MM.1S (cell line): ENCODE measurements around the gene ST8SIA2.

ENCODE experiments used
- DNase-seq: peaks from one replicate; pipeline ENCODE4 v3.0.0-alpha.2; 2015
- H2AFZ ChIP-seq: fragments of 300-600 bp; sonication (generic); 2 replicates; pipeline ENCODE4 v1.6.0; 2016; ENCODE audit warnings: antibody characterized with exemption, low read length
- H3F3A ChIP-seq: fragments of 300-600 bp; sonication (generic); 2 replicates; pipeline ENCODE4 v1.6.1; 2016; ENCODE audit warnings: mild to moderate bottlenecking, antibody characterized with exemption, low read length, moderate library complexity, mixed read lengths; ENCODE audit not compliant: insufficient read depth
- H3K27ac ChIP-seq: fragments of 300-600 bp; sonication (generic); 2 replicates; pipeline ENCODE4 v1.5.1; 2016; ENCODE audit warnings: mild to moderate bottlenecking, low read length
- H3K27me3 ChIP-seq: fragments of 300-600 bp; sonication (generic); replicated peaks from 2 replicates; pipeline ENCODE4 v1.6.0; 2016; ENCODE audit warnings: low read length; ENCODE audit not compliant: insufficient read depth
- H3K36me3 ChIP-seq: fragments of 300-600 bp; sonication (generic); replicated peaks from 2 replicates; pipeline ENCODE4 v1.6.1; 2016; ENCODE audit warnings: mild to moderate bottlenecking, low read length, mixed read lengths; ENCODE audit not compliant: insufficient read depth
- H3K4me1 ChIP-seq: fragments of 300-600 bp; sonication (generic); 2 replicates; pipeline ENCODE4 v1.6.1; 2016; ENCODE audit warnings: low read length, mixed read lengths
- H3K4me2 ChIP-seq: fragments of 300-600 bp; sonication (generic); 2 replicates; pipeline ENCODE4 v1.6.0; 2016; ENCODE audit warnings: low read depth, low read length
- H3K4me3 ChIP-seq: fragments of 300-600 bp; sonication (generic); 2 replicates; pipeline ENCODE4 v1.5.1; 2016; ENCODE audit warnings: low read length, mixed read lengths
- H3K79me2 ChIP-seq: fragments of 300-600 bp; sonication (generic); 2 replicates; pipeline ENCODE4 v1.6.1; 2016; ENCODE audit warnings: mixed run types, low read length, mixed read lengths
- H3K9ac ChIP-seq: fragments of 300-600 bp; sonication (generic); 2 replicates; pipeline ENCODE4 v1.6.1; 2016; ENCODE audit warnings: low read length, mixed read lengths
- H3K9me2 ChIP-seq: fragments of 300-600 bp; sonication (generic); replicated peaks from 2 replicates; pipeline ENCODE4 v1.6.1; 2016; ENCODE audit warnings: mild to moderate bottlenecking, low read length, mixed read lengths; ENCODE audit not compliant: insufficient read depth
- H3K9me3 ChIP-seq: fragments of 300-600 bp; sonication (generic); replicated peaks from 2 replicates; pipeline ENCODE4 v1.6.1; 2016; ENCODE audit warnings: mild to moderate bottlenecking, low read length, mixed read lengths; ENCODE audit not compliant: insufficient read depth
- H4K20me1 ChIP-seq: fragments of 300-600 bp; sonication (generic); 2 replicates; pipeline ENCODE4 v1.6.1; 2016; ENCODE audit warnings: mild to moderate bottlenecking, low read length, moderate library complexity, mixed read lengths; ENCODE audit not compliant: insufficient read depth
- CTCF ChIP-seq: fragments of 300-600 bp; sonication (generic); IDR thresholded peaks from 2 replicates; pipeline ENCODE4 v1.5.1; 2016; ENCODE audit warnings: antibody characterized with exemption, low read length, mixed read lengths
- EZH2 ChIP-seq: fragments of 300-600 bp; sonication (generic); optimal IDR thresholded peaks from 2 replicates; pipeline ENCODE3; 2017; ENCODE audit warnings: low read depth, mild to moderate bottlenecking, antibody characterized with exemption, low read length, mixed read lengths
- EZH2phosphoT487 ChIP-seq: fragments of 300-600 bp; sonication (generic); IDR thresholded peaks from 2 replicates; pipeline ENCODE4 v1.6.1; 2018; ENCODE audit warnings: antibody characterized with exemption, low read length

ST8SIA2 gene

DNA sequence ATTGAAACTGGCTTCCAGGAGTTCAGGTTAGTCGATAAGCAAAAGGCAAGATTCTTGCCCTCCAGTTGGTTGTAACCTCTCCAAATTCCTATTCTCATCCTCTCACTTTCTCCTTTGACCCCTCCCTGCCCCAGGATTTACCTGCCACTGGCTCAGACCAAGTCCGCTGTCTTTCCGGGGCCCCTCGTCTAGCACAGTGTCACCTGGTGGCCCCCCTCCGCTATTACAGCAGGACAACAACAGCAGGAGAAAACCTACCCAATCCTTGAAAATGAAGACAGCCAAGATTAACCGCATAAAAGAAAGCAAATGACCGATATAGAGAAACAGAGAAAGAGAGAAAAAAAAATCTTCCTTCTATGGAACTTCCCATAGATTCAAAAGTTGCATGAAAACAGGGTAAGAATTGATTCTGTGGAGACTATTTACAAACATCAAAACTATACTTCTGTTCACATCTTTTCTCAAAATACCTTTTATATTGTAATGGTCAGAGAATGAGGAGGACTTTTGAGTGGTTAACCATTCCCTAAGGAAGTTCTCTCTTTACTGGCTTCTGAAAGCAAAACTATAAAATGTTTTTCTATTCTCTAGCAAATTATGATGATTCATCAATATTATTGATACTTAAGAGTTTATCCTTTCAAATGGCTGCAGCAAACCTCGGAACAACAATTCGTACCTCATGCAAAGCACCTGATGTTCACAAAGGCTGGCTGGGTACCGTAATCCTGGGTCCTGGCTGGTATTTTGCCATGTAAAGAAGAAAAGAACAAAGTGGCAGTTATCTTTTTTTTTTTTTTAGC is 10.0 kb upstream of the ST8SIA2 start:
- Histone ChIP-seq H3K9ac (no peak overlapping the region), H3K9me2 (no peaks in the 10 kb centered on the region)
- TF ChIP-seq CTCF = peak; percentile 92
- no peak for TF ChIP-seq EZH2

DNA sequence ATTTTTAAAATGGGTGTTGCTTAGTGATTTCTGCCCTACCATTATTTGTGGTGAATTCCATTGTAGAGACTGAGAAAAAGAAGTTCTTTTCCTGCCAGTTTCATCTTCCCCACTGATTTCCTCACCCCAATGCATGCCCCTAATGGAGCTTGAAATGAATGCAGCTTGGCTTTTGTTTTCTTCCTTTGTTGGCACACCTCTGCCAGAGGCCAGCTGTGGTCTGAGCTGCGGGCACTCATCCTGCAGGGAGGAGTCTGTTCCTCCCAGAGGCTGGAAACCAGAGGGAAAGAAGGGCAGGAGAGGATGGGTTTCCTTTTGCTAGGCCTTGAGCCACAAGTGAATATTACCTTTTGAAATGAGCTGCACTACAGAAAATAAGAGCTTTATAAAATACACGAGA is 9.3 kb upstream of the ST8SIA2 start:
- Histone ChIP-seq H3K27me3 (no peaks in the 10 kb centered on the region), H3K9ac (no peak overlapping the region), H3F3A (no peaks in the 10 kb centered on the region), H3K4me2 (no peak overlapping the region), H3K4me1 (no peaks in the 10 kb centered on the region), H3K27ac (no peak overlapping the region), H2AFZ (no peak overlapping the region), H3K4me3 (no peak overlapping the region), H3K79me2 (no peaks in the 10 kb centered on the region), H4K20me1 (no peaks in the 10 kb centered on the region), H3K9me2 (no peaks in the 10 kb centered on the region), H3K36me3 (no peaks in the 10 kb centered on the region), H3K9me3 (no peaks in the 10 kb centered on the region)
- DNase-seq = no peak
- no peak for TF ChIP-seq EZH2phosphoT487
- TF ChIP-seq CTCF = no peak
- TF ChIP-seq EZH2 = no peak

More for the DNA sequence above, 10.0 kb upstream of the ST8SIA2 start:
- Histone ChIP-seq H4K20me1 (no peaks in the 10 kb centered on the region), H3K4me2 (no peak overlapping the region), H3F3A (no peaks in the 10 kb centered on the region), H2AFZ (no peak overlapping the region), H3K27ac (no peak overlapping the region), H3K36me3 (no peaks in the 10 kb centered on the region), H3K27me3 (no peaks in the 10 kb centered on the region), H3K79me2 (no peaks in the 10 kb centered on the region), H3K4me1 (no peaks in the 10 kb centered on the region), H3K4me3 (no peak overlapping the region), H3K9me3 (no peaks in the 10 kb centered on the region)
- peak; percentile 39 for DNase-seq

DNA sequence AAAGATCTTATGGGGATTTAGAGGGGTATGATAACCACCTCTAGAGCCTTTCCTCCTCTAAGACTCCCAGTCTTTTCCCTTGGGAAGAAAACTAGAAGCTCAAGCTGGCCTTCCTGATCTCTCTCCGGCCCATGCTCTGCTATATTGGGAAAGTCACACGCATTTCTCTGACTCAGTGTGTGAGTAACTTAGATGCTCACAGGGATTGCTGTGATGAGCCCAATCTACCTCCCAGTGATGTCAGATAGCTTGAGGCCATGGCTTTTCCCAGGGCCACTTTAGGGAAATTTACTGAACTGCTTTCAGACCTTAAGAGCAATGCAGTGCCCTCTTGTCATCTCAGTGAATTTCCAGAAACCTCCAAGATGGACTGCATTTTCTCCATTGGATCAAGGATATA is 8.6 kb upstream of the ST8SIA2 start:
- DNase-seq = no peak
- TF ChIP-seq EZH2phosphoT487 = no peak
- no peak for TF ChIP-seq CTCF
- no peak for TF ChIP-seq EZH2
- H3K4me1 ChIP-seq = no peaks in the 10 kb centered on the region
- H3K27me3 ChIP-seq = no peaks in the 10 kb centered on the region
- H4K20me1 ChIP-seq = no peaks in the 10 kb centered on the region
- no peak overlapping the region for H2AFZ ChIP-seq
- no peaks in the 10 kb centered on the region for H3F3A ChIP-seq
- H3K9me2 ChIP-seq = no peaks in the 10 kb centered on the region
- H3K27ac ChIP-seq = no peak overlapping the region
- H3K4me2 ChIP-seq = no peak overlapping the region
- no peaks in the 10 kb centered on the region for H3K9me3 ChIP-seq
- no peak overlapping the region for H3K4me3 ChIP-seq
- H3K79me2 ChIP-seq = no peaks in the 10 kb centered on the region
- no peak overlapping the region for H3K9ac ChIP-seq
- H3K36me3 ChIP-seq = no peaks in the 10 kb centered on the region
